ENCODE measurements around the gene C3. TPM values are rescaled to one million over a fixed set of nuclear protein-coding genes. Genes with fewer than 3 reads are reported as not detected.
"Not testable (repeated sequence)": the region's sequence is repeated elsewhere in the genome, so short reads cannot be mapped to it uniquely, and the experiment has no call there.

Gene C3
- total RNA-seq, 2 experiments from 2014 or later: not detected

DNA sequence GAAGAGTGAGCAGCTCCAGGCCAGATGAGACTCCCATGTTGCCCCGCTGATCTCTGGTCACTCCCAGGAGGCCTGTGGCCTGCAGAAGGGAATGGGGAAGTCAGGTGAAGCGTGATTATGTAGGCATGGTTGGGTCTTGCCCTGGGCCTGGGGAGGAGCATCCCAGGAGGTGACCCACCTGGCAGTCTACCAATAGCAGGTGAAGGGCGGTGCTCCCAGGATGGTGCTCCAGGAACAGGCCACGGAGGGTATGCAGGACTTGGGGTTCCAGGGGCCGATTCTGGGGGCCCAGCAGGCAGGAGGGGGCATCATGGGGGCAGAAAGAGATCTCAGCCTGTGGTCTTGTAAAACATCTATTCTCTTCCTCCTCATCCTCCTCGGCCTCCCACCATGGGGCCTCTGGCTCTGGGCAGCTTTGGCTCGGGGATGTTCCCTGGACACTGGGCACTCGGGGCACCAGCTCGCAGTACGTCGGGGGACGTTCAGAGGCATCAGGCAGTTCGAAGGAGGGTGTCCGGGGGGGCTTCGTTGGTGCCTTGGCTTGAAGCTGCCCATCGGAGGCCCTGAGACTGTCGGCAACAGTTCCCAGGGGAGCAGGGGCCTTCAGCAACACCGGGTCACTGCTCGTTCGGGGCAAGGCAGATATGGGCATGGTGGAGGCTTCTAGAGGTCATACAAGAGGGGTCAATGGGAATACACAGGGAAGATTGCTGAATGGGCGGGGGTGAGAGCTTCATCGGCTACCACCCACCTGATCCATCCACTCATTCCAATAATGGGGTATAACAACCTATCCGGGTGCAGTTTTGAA lies 34.4 kb upstream of the C3 start:
- H3K9me3 Mint-ChIP-seq: no peaks in the 10 kb centered on the region
- peaks cover 22% of the 10 kb centered on the region for H3K4me1 Mint-ChIP-seq
- peak overlapping the region; percentile 41 for H3K27ac Mint-ChIP-seq
- H3K27me3 Mint-ChIP-seq: no peaks in the 10 kb centered on the region
- CTCF ChIA-PET: interaction anchor here (0.6 to 3.4 kb wide), 2 partner anchors 17 to 231 kb away, joined by 3 to 14 read pairs; partner anchors contain the start of gene GPR108
- DNase-seq: no peak
- H3K36me3 Mint-ChIP-seq (ENCODE audit: low read depth): peaks cover 39% of the 10 kb centered on the region
- H3K4me3 Mint-ChIP-seq: no peak overlapping the region
- POLR2A ChIA-PET: no interaction called here

DNA sequence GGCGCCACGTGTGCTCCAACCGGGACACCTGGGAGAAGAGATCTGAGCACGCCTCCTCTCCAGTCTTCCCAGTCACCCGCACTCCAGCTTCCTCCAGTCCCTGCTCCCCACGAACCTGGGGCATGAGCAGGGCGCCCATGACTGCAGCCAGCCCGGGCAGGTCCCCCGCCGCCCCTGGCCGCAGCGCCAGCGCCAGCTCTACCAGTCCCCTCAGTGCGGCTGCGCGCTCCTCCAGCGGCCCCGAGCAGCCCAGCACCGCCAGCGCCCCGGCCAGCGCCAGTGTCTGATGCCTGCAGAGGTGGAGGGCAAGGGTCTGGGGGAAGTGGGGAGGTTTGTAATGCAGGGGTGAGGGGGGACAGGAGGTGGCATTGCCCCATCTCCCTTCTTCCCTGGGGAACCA lies 33.7 kb upstream of the C3 start:
- DNase-seq: no peak
- peaks cover 38% of the 10 kb centered on the region for H3K36me3 Mint-ChIP-seq (ENCODE audit: low read depth)
- POLR2A ChIA-PET: no interaction called here
- no peaks in the 10 kb centered on the region for H3K27me3 Mint-ChIP-seq
- H3K4me1 Mint-ChIP-seq: peaks cover 22% of the 10 kb centered on the region
- no peak overlapping the region for H3K4me3 Mint-ChIP-seq
- H3K27ac Mint-ChIP-seq: no peak overlapping the region
- no peaks in the 10 kb centered on the region for H3K9me3 Mint-ChIP-seq
- CTCF ChIA-PET: interaction anchor here (0.6 to 3.4 kb wide), 2 partner anchors 16 to 230 kb away, joined by 3 to 14 read pairs; partner anchors contain the start of gene GPR108

DNA sequence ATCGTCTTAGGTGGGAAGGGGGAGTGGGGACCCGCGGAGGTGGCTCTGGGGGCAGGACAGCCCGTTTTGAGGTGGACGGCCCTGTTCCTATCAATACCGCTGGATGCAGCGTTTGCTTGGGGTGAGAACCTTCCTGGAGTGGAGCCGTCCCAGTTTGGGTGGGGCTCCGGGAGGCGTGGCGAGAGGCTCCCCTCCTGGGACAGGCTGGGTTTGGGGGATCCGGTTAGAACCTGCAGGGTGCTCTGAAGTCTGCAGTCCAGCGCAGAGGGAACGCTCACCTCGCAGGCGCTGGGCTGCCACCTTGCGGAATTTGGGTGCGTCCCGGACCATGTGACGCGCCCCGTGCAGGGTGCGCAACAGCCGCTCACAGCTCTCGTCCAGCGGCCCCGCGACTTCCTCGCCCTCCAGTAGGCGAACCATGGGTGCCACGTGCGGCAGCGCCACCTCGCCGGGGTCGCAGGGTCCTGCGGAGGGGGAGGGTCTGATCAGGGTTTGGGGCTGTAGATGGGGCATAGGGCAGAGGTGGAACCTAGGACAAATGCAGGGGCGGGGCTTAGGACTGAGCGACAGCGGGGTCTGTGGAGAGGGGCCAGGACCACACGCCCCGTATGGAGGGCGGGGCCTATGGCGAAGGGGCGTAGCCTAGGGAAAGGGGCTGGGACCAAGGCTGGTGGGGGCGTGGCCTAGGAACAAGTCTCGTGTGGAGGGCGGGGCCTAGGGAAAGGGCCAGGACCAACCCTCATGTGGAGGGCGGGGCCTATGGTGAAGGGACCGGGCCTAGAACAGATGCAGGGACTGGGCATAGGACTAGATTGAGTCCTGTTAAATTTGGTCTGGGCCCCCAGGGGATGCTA lies 33.0 kb upstream of the C3 start:
- peaks cover 19% of the 10 kb centered on the region for H3K4me1 Mint-ChIP-seq
- peak overlapping the region; percentile 90 for H3K27ac Mint-ChIP-seq
- no peaks in the 10 kb centered on the region for H3K9me3 Mint-ChIP-seq
- H3K27me3 Mint-ChIP-seq: no peaks in the 10 kb centered on the region
- H3K36me3 Mint-ChIP-seq (ENCODE audit: low read depth): peaks cover 36% of the 10 kb centered on the region
- ChIA-PET POLR2A (interaction anchor here (1.0 kb wide), 1 partner anchor 237 kb away, joined by 3 read pairs; no protein-coding TSS in a partner anchor), CTCF (interaction anchor here (1.0 to 3.4 kb wide), 3 partner anchors 10 to 42 kb away, joined by 3 to 14 read pairs (median 3); partner anchors contain the start of gene GPR108)
- DNase-seq: peak; percentile 84
- H3K4me3 Mint-ChIP-seq: peak overlapping the region; percentile 72

DNA sequence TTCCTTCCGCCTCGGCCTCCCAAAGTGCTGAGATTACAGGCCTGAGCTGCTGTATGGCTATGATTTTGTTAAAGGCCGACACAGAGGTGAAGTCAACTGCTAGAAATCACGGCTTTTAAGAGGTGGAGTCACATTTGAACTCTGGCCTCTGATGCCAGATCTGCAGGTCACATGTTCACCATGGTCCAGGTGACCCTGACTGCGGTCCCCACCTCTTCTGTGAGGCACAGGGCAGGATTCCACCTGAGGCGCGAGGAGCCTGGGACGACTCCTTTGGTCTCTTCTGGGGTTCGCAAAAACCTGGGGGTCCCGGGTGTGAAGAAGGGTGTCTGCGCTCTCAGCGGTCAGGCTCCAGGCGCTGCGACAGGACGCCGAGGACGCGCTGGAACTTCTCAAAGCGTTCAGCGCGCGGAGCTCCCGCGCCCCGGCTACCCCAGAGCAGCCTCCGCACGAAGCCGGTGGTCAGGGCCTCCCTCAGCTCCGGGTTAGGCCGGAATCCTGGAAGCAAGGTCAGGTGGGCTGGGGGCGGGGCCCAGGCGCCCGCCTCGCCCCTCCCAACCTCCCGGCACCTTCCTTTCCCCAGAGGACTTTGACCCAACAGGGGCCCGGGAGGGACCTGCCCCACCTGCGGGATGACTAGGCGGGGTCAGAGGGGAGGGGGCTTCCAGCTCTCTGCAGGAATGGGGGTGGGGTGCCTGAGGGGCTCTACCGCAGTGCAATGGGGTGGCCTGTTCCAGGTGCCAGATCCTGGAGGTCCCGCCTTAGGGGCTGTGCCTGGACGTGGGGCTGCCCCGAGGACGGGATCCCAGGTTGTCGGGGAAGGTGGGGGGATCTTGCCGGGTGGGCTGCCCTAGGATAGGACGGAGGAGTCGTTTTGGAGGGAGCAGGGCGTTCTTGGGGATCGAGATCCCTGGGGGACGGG lies 32.1 kb upstream of the C3 start:
- Mint-ChIP-seq H3K4me1 (peaks cover 17% of the 10 kb centered on the region), H3K9me3 (no peaks in the 10 kb centered on the region), H3K36me3 (ENCODE audit: low read depth) (peaks cover 36% of the 10 kb centered on the region), H3K4me3 (no peak overlapping the region), H3K27ac (no peak overlapping the region), H3K27me3 (no peaks in the 10 kb centered on the region)
- no peak for DNase-seq
- CTCF ChIA-PET: interaction anchor here (0.9 to 3.4 kb wide), 4 partner anchors 9 to 108 kb away, joined by 3 to 14 read pairs (median 3); partner anchors contain the start of gene GPR108
- POLR2A ChIA-PET: interaction anchor here (1.0 kb wide), 1 partner anchor 236 kb away, joined by 3 read pairs; no protein-coding TSS in a partner anchor

GRCh38 chr19:6751189-6751588 lies 30.7 kb upstream of the C3 start:
- ChIA-PET POLR2A (no interaction called here), CTCF (no interaction called here)
- Mint-ChIP-seq H3K4me1 (peaks cover 14% of the 10 kb centered on the region), H3K36me3 (ENCODE audit: low read depth) (peaks cover 38% of the 10 kb centered on the region), H3K4me3 (no peak overlapping the region), H3K27ac (no peak overlapping the region), H3K9me3 (no peaks in the 10 kb centered on the region), H3K27me3 (no peaks in the 10 kb centered on the region)
- no peak for DNase-seq

- H3K27ac Mint-ChIP-seq: no peak overlapping the region
- ChIA-PET POLR2A (interaction anchor here (0.6 kb wide), 1 partner anchor 73 kb away, joined by 3 read pairs; no protein-coding TSS in a partner anchor), CTCF (interaction anchor here (1.1 kb wide), 1 partner anchor 11 kb away, joined by 4 read pairs; no protein-coding TSS in a partner anchor)
- H3K4me1 Mint-ChIP-seq: peaks cover 14% of the 10 kb centered on the region
- DNase-seq: no peak
- H3K27me3 Mint-ChIP-seq: no peaks in the 10 kb centered on the region
- H3K36me3 Mint-ChIP-seq (ENCODE audit: low read depth): peaks cover 38% of the 10 kb centered on the region
- H3K9me3 Mint-ChIP-seq: no peaks in the 10 kb centered on the region
- no peak overlapping the region for H3K4me3 Mint-ChIP-seq
These were observed 29.6 kb upstream of the C3 start for GRCh38 chr19:6750062-6750461.

- H3K27me3 Mint-ChIP-seq, H3K27ac Mint-ChIP-seq, DNase-seq, H3K4me1 Mint-ChIP-seq, H3K4me3 Mint-ChIP-seq, POLR2A ChIA-PET, H3K9me3 Mint-ChIP-seq: not testable (repeated sequence)
- CTCF ChIA-PET: interaction anchor here (0.6 to 1.2 kb wide), 3 partner anchors 12 to 360 kb away, joined by 3 read pairs; no protein-coding TSS in a partner anchor
- peaks cover 36% of the 10 kb centered on the region for H3K36me3 Mint-ChIP-seq (ENCODE audit: low read depth)
These were observed 28.1 kb upstream of the C3 start for GRCh38 chr19:6748543-6748942.

GRCh38 chr19:6745965-6746364 lies 25.5 kb upstream of the C3 start:
- H3K4me3 Mint-ChIP-seq: no peak overlapping the region
- DNase-seq: no peak
- peaks cover 24% of the 10 kb centered on the region for H3K36me3 Mint-ChIP-seq (ENCODE audit: low read depth)

GRCh38 chr19:6744381-6745301 lies 24.2 kb upstream of the C3 start:
- Mint-ChIP-seq H3K27me3 (no peaks in the 10 kb centered on the region), H3K9me3 (no peaks in the 10 kb centered on the region), H3K36me3 (ENCODE audit: low read depth) (peaks cover 22% of the 10 kb centered on the region), H3K27ac (peak overlapping the region; percentile 6), H3K4me3 (no peak overlapping the region), H3K4me1 (peaks cover 10% of the 10 kb centered on the region)
- CTCF ChIA-PET: interaction anchor here (0.6 to 1.3 kb wide), 3 partner anchors 24 to 120 kb away, joined by 3 to 6 read pairs (median 4); no protein-coding TSS in a partner anchor
- POLR2A ChIA-PET: no interaction called here
- no peak for DNase-seq

More at GRCh38 chr19:6745965-6746364, 25.5 kb upstream of the C3 start:
- CTCF ChIA-PET: no interaction called here
- Mint-ChIP-seq H3K27me3 (no peaks in the 10 kb centered on the region), H3K9me3 (no peaks in the 10 kb centered on the region), H3K4me1 (peaks cover 7% of the 10 kb centered on the region), H3K27ac (no peak overlapping the region)
- POLR2A ChIA-PET: no interaction called here

DNA sequence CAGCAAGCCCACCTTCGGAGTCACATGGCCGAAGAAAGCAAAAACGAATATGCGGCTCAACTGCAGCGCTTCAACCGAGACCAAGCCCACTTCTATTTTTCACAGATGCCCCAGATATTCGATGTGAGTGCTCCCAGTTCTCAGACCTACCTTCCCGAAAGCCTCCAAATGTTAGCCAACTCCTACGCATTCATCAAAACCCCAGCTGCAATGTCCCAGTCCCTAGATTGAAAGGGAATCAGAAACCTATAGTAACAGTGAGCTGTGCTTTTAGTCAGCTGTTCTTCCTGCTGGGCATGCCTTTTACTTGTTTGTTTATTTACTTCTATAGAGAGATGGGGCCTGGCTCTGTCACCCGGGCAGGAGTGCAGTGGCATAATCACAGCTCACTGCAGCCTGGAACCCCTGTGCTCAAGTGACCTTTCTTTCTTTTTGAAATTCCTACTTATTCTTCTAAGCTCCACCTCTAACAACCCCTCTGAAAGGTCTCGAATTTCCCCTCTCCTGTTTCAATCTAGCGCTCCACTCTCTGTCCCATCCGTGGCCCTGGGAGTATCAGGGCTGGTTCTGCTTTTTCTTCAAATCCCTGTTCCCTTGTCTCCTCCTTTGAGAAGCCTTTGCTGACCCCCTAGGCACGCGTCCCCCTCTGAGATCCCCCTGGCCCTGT lies 23.4 kb upstream of the C3 start:
- Mint-ChIP-seq H3K36me3 (ENCODE audit: low read depth) (peaks cover 19% of the 10 kb centered on the region), H3K9me3 (no peaks in the 10 kb centered on the region), H3K4me3 (no peak overlapping the region), H3K27me3 (no peaks in the 10 kb centered on the region), H3K27ac (peak overlapping the region; percentile 6), H3K4me1 (peaks cover 15% of the 10 kb centered on the region)
- POLR2A ChIA-PET: no interaction called here
- DNase-seq: no peak
- CTCF ChIA-PET: interaction anchor here (0.5 to 1.3 kb wide), 4 partner anchors 25 to 763 kb away, joined by 3 to 4 read pairs (median 4); no protein-coding TSS in a partner anchor

GRCh38 chr19:6743066-6743465 lies 22.6 kb upstream of the C3 start:
- no peak for DNase-seq
- Mint-ChIP-seq H3K27me3 (no peaks in the 10 kb centered on the region), H3K27ac (no peak overlapping the region), H3K4me3 (no peak overlapping the region), H3K9me3 (no peaks in the 10 kb centered on the region), H3K36me3 (ENCODE audit: low read depth) (peaks cover 14% of the 10 kb centered on the region), H3K4me1 (peaks cover 23% of the 10 kb centered on the region)
- ChIA-PET CTCF (interaction anchor here (0.5 to 0.7 kb wide), 2 partner anchors 10 to 763 kb away, joined by 3 to 4 read pairs; no protein-coding TSS in a partner anchor), POLR2A (no interaction called here)
